HepG2 (cell line): ENCODE results near the gene SEC24D. TPM values are rescaled to one million over a fixed set of nuclear protein-coding genes. Genes with fewer than 3 reads are reported as not detected.
A peak's percentile ranks its signal among the peaks of the same experiment; 100 is the strongest.

Source experiments
- ATAC-seq: fragments of 200-7000 bp; cut with Tn5 transposase; 3 replicates; pipeline ENCODE4 v1.9.1; 2020; ENCODE audit warnings: mild to moderate bottlenecking, moderate library complexity
- BruUV-seq: library from RNA; stranded (reverse); fragments of 400-500 nt; replicated peaks from 2 replicates; lab custom pipeline; 2021; lab: Mats Ljungman, UMichigan
- CTCF ChIA-PET: fragments of 300-600 bp; formaldehyde crosslinking; extraction: SDS; loops from one replicate; lab custom pipeline; 2021; ENCODE audit warnings: low total read pairs, inconsistent platforms, low intra/inter-chr PET ratio; lab: Yijun Ruan, JAX
- POLR2A ChIA-PET: fragments of 350-600 bp; sonication (Branson Sonifier 250); formaldehyde crosslinking; loops from one replicate; lab custom pipeline; 2020; ENCODE audit warnings: antibody characterized with exemption, inconsistent platforms; lab: Yijun Ruan, JAX
- DNase-seq: peaks from one replicate; pipeline ENCODE4 v3.0.0-alpha.2; 2015; ENCODE audit warnings: low spot score
- FAIRE-seq: peaks from 3 replicates; lab custom pipeline; 2011; peaks lifted over from hg19 to GRCh38; lab: Jason Lieb, UNC
- H2AFZ ChIP-seq: one replicate; pipeline ENCODE4 v1.6.1; 2011; ENCODE audit warnings: low read length, inconsistent platforms
- H3K27ac ChIP-seq: fragments of 300-600 bp; 3 replicates; pipeline ENCODE4 v1.8.0; 2011; ENCODE audit warnings: mixed run types, mild to moderate bottlenecking, mixed read lengths, low read length, inconsistent platforms; ENCODE audit not compliant: insufficient read depth; ENCODE audit errors: extremely low read length
- H3K27me3 ChIP-seq, 2 experiments: fragments of 200-600 bp in 1 of 2; 2 replicates in 1 of 2; 3 replicates in 1 of 2; pipeline versions ENCODE4 v1.6.0 to v1.8.0; 2011; ENCODE audit warnings: low read length in 2 of 2, mild to moderate bottlenecking in 2 of 2, moderate library complexity in 2 of 2, inconsistent platforms in 1 of 2; ENCODE audit not compliant: insufficient read depth in 2 of 2, control insufficient read depth in 1 of 2
- H3K36me3 ChIP-seq, 2 experiments: fragments of 200-600 bp in 1 of 2; replicated peaks in 1 of 2; 2 replicates in 1 of 2; 3 replicates in 1 of 2; pipeline versions ENCODE4 v1.5.1 to v1.8.0; 2011; ENCODE audit warnings: low read length in 2 of 2, inconsistent platforms in 1 of 2; ENCODE audit not compliant: insufficient read depth in 2 of 2, control insufficient read depth in 1 of 2
- H3K4me1 ChIP-seq: 2 replicates; pipeline ENCODE4 v1.5.1; 2012; ENCODE audit warnings: low read length, inconsistent platforms; ENCODE audit not compliant: insufficient read depth
- H3K4me2 ChIP-seq: 2 replicates; pipeline ENCODE4 v1.6.0; 2011; ENCODE audit warnings: low read depth, low read length, inconsistent platforms
- H3K4me3 ChIP-seq, 3 experiments: fragments of 200-600 bp in 1 of 3; sonication (generic), shearing (Covaris generic) in 1 of 3; replicated peaks in 1 of 3; 2 replicates each; pipeline ENCODE4 v1.5.1; 2011 to 2016; ENCODE audit warnings: low read length in 3 of 3, inconsistent platforms in 2 of 3, low read depth in 2 of 3, mild to moderate bottlenecking in 2 of 3, control low read depth in 1 of 3, mixed read lengths in 1 of 3; ENCODE audit not compliant: insufficient read depth in 1 of 3
- H3K79me2 ChIP-seq: one replicate; pipeline ENCODE4 v1.6.1; 2011; ENCODE audit warnings: low read length, inconsistent platforms; ENCODE audit not compliant: insufficient read depth
- H3K9ac ChIP-seq: 2 replicates; pipeline ENCODE4 v1.6.0; 2011; ENCODE audit warnings: mild to moderate bottlenecking, low read depth, low read length, inconsistent platforms; ENCODE audit not compliant: insufficient read depth
- H3K9me3 ChIP-seq: 2 replicates; pipeline ENCODE4 v1.5.1; 2012; ENCODE audit warnings: mild to moderate bottlenecking, low read length
- H4K20me1 ChIP-seq: 2 replicates; pipeline ENCODE4 v1.6.0; 2011; ENCODE audit warnings: inconsistent platforms, mild to moderate bottlenecking, low read length, moderate library complexity; ENCODE audit not compliant: insufficient read depth
- SPEN ChIP-seq: sonication (generic); formaldehyde crosslinking; IDR thresholded peaks from 2 replicates; pipeline ENCODE4 v1.5.1; 2020; ENCODE audit warnings: low read depth, mild to moderate bottlenecking, missing genetic modification reagents
- SRF ChIP-seq: IDR thresholded peaks from 2 replicates; pipeline ENCODE4 v1.6.1; 2011; ENCODE audit warnings: mild to moderate bottlenecking, low read depth, low read length, moderate library complexity
- TAF1 ChIP-seq: sonication (generic); formaldehyde crosslinking; IDR thresholded peaks from 2 replicates; pipeline ENCODE4 v1.4.0; 2020; ENCODE audit warnings: missing genetic modification reagents
- ZNF180 ChIP-seq: sonication (generic); formaldehyde crosslinking; IDR thresholded peaks from 2 replicates; pipeline ENCODE4 v1.4.0; 2020; ENCODE audit warnings: low read depth, missing genetic modification reagents, borderline replicate concordance
- ZNF552 ChIP-seq: sonication (generic); formaldehyde crosslinking; IDR thresholded peaks from 2 replicates; pipeline ENCODE4 v1.9.0; 2022; ENCODE audit warnings: missing genetic modification reagents, mild to moderate bottlenecking, borderline replicate concordance
- WGBS: methylation state at CpG from one replicate; pipeline ENCODE4 v1.1.6; 2017; ENCODE audit warnings: low lambda C conversion rate; 5-methylcytosine and 5-hydroxymethylcytosine counted together
- in situ Hi-C: cut with HindIII; loops from 2 replicates; pipeline ENCODE4 v1.10.0; 2017; ENCODE audit warnings: low pct_unique_long_range_greater_than_20kb; ENCODE audit not compliant: extremely low pct_ligation_motif_present
- intact Hi-C: fragments of 100-400 bp; cut with micrococcal nuclease; formaldehyde crosslinking; loops from one replicate; pipeline ENCODE4 v1.10.0; 2022; ENCODE audit not compliant: unreplicated experiment
- polyA plus RNA-seq, 8 experiments: library from polyadenylated mRNA; depleted of rRNA in 3 of 8; stranded (reverse) in 7 of 8; unstranded in 1 of 8; fragments of >200 nt; fragmentation: Illumina TruSeq in 4 of 8; extraction: Trizol in 4 of 8; gene quantifications; 2 replicates each; pipeline versions ENCODE4 v1.2.1 to v1.2.3, GENCODE V29; 2011 to 2016; ENCODE audit warnings: low read depth in 4 of 8, missing spikeins in 1 of 8, mixed read lengths in 1 of 8; ENCODE audit not compliant: insufficient read depth in 1 of 8
- total RNA-seq, 5 experiments: library from RNA; depleted of rRNA; stranded (reverse); fragments of >200 nt; fragmentation: Illumina TruSeq; extraction: Trizol; gene quantifications; 2 replicates each; pipeline ENCODE4 v1.2.3, GENCODE V29; 2016; ENCODE audit warnings: low read depth in 1 of 5
- TF ChIP-seq, protein P1 (sequence below): IDR thresholded peaks from 2 replicates; pipeline ENCODE4 v1.6.1; 2016; ENCODE audit warnings: low read depth
- TF ChIP-seq, protein P2 (sequence below): sonication (generic); formaldehyde crosslinking; IDR thresholded peaks from 2 replicates; pipeline ENCODE4 v1.4.0; 2020; ENCODE audit warnings: missing genetic modification reagents
- TF ChIP-seq, protein P3 (sequence below): sonication (generic); formaldehyde crosslinking; IDR thresholded peaks from 2 replicates; pipeline ENCODE4 v1.4.0; 2020; ENCODE audit warnings: missing genetic modification reagents

Gene SEC24D
- total and polyA plus RNA-seq, 2 of the 13 experiments (the other 11 are each of a cell fraction or from before 2014, with no cell fraction given): 30.0 to 51.1 TPM

DNA sequence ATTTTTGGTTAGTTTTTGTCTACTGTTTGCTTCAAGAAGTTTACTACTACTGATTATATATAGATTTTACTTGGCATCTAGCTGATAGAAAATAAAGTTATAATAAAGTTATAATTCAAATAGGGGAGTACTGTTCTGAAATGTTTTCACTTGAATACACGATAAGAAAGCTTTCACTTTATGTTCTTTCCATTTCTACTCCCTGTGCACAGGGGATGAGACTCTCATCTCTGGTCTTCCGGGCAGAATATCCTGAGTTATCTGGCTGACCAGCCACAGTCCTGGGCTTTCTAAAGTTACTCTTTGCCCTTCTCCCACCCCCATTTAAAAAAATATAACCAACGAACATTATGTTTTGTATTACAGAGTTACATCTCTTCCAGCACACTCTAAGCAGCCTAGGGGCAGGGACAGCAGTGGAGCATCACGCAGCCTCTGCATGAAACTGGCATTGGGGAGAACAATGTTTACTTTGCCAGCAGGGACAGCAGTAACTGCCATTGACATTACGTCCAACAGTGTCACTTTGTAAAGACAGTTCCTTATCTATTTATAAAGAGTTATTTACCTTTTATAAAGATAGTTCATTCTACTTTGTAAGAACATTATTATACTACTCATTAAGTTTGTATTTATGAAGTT, 86.5 kb downstream of the SEC24D start (continued):
- TF ChIP-seq, protein P1, sequence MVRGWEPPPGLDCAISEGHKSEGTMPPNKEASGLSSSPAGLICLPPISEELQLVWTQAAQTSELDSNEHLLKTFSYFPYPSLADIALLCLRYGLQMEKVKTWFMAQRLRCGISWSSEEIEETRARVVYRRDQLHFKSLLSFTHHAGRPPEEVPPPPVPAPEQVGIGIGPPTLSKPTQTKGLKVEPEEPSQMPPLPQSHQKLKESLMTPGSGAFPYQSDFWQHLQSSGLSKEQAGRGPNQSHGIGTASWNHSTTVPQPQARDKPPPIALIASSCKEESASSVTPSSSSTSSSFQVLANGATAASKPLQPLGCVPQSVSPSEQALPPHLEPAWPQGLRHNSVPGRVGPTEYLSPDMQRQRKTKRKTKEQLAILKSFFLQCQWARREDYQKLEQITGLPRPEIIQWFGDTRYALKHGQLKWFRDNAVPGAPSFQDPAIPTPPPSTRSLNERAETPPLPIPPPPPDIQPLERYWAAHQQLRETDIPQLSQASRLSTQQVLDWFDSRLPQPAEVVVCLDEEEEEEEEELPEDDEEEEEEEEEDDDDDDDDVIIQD: no peak
- TF ChIP-seq TAF1 (CRISPR knock-in tag): no peak
- TF ChIP-seq, protein P2, sequence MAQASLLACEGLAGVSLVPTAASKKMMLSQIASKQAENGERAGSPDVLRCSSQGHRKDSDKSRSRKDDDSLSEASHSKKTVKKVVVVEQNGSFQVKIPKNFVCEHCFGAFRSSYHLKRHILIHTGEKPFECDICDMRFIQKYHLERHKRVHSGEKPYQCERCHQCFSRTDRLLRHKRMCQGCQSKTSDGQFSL: no peak

DNA sequence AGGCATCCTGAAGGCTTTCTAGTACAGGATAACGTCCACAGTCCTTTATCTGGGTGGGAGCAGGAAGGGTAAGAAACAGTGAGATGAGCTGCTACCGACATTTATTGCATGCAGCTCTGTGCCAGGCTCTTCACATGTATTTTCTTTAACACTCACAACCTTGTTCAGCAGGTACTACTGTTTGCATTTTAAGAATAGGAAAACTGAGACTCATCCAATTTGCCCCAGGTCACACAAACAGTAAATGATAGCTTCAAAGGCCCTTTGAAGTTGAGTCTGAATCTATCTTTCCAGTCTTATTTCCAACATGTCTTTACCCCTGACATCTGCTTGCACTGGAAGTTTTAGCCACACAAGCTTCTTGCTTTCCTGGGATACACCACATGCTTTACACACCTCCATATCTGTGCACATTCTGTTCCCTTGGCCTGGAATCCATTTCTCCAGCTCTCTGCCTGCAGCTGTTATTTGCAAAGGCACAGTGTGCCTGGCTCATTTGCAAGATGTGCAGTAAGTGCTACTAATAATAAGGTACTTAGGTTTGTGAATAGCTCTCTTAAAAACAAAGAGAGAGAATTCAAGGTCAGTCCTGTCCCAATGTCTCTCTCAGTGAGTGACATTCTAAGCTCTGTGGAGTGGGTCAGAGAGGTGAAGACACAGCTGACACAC, 89.5 kb downstream of the SEC24D start:
- H3K4me3 ChIP-seq: no peak overlapping the region
- H3K9ac ChIP-seq: no peak overlapping the region
- H3K9me3 ChIP-seq: no peaks in the 10 kb centered on the region
- H3K27me3 ChIP-seq: no peaks in the 10 kb centered on the region; a peak in 1 of 5 replicates
- BruUV-seq: no TSS peak
- no peak for DNase-seq
- no peak for TF ChIP-seq TAF1 (CRISPR knock-in tag)
- TF ChIP-seq SRF: no peak
- TF ChIP-seq ZNF552 (CRISPR knock-in tag): no peak
- no peak for TF ChIP-seq ZNF180
- TF ChIP-seq SPEN (CRISPR knock-in tag): no peak
- TF ChIP-seq, protein P3, sequence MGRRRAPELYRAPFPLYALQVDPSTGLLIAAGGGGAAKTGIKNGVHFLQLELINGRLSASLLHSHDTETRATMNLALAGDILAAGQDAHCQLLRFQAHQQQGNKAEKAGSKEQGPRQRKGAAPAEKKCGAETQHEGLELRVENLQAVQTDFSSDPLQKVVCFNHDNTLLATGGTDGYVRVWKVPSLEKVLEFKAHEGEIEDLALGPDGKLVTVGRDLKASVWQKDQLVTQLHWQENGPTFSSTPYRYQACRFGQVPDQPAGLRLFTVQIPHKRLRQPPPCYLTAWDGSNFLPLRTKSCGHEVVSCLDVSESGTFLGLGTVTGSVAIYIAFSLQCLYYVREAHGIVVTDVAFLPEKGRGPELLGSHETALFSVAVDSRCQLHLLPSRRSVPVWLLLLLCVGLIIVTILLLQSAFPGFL (CRISPR knock-in tag): no peak
- TF ChIP-seq, all 625 proteins: peak for 0
- FAIRE-seq (no peak), ATAC-seq (peak; percentile 39; the same call in 1 of the 3 replicates)
- no peak overlapping the region for H3K27ac ChIP-seq
- no peak overlapping the region for H2AFZ ChIP-seq
- no peaks in the 10 kb centered on the region; the same call in 1 of the 2 replicates for H4K20me1 ChIP-seq
- ChIA-PET CTCF (no interaction called here), POLR2A (interaction anchor here (1.2 kb wide), 1 partner anchor 61 kb away, joined by 3 read pairs; the partner anchor contains the start of gene METTL14)
- intact Hi-C loops (no loop called here), in situ Hi-C loops (no loop called here)
- H3K4me1 ChIP-seq: 0 out of 2 replicates have a peak, but pooled peaks cover 3% of the 10 kb centered on the region
- H3K36me3 ChIP-seq: peaks cover 19 to 53% of the 10 kb centered on the region in 2 experiments
- WGBS: 97% methylated on average over 2 of the region's 2 CpGs
- H3K79me2 ChIP-seq: no peaks in the 10 kb centered on the region
- no peak overlapping the region for H3K4me2 ChIP-seq
